SIG-M5 treated with dmso at 0.1 percent for 504 hours (cell line): ENCODE data around the gene KRTAP10-1.

Experiments used
- DNase-seq: peaks from one replicate; lab custom pipeline; 2025; ENCODE audit not compliant: unreplicated experiment; lab: John Stamatoyannopoulos, UW

KRTAP10-1 gene

DNA sequence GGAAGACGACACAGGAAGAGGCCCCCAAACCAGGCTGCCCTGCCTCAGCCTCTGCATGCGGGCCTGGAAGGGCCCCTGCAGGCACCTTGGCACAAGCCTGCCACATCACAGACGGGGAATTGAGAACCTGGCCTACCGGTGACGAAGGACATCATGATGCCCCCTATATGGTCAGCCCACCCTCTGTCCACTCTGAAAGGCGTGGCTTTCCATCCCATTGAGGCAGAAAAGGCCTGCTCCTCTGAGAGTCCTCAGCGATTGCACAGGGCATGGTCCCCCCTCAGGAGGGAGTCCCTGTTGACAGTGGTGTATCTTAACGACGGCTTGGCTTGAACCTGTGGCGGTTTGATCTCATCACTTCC is 11.4 kb downstream of the KRTAP10-1 start:
- no peak for DNase-seq

- DNase-seq: no peak
These were observed 11.9 kb downstream of the KRTAP10-1 start for GRCh38 chr21:44527983-44528633.

DNA sequence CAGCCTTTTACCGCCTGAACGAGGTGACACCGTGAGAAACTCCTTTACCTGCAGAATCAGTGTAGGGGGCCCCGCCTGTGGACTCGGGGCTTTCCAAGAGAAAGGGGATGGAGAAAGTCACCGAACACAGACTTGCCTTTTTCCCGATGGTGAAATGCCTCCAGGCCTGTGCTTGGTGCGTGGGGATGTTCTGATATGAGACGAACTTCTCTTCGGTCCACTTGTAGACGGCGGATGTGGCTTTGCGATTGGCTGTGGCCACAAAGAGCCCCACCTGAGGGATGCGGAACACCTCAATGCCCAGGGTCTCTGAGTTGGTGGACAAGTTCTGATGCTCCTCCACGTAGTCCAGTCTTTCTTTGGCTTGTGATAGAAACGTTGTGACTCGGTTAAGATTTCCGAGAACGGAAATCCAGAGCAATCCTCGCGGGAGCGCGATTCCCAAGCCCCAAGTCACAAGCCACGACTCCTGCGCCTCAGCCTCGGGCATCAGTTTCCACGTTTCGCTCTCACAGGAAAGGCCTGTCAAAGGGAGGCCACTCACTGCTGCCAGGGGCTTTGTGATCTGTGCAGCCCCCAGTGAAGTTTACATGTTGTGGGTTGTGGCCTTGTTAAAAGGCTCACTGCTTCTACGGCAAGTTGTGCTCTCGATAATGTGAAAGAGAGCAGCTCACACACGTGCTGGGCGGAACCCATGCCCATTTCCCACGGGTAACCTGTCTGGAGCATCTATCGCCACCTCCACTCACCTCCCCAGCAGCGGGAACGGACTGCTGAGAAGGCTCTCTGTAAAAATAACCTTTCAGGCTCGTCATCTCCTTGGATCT is 12.6 kb downstream of the KRTAP10-1 start:
- no peak for DNase-seq

- no peak for DNase-seq
These were observed 13.6 kb downstream of the KRTAP10-1 start for GRCh38 chr21:44526096-44526997.

GRCh38 chr21:44525391-44526095 is 14.5 kb downstream of the KRTAP10-1 start:
- DNase-seq: no peak

- no peak for DNase-seq
These were observed 15.3 kb downstream of the KRTAP10-1 start for GRCh38 chr21:44524414-44525371.

- DNase-seq: no peak
These were observed 16.2 kb downstream of the KRTAP10-1 start for GRCh38 chr21:44523567-44524413.

DNA sequence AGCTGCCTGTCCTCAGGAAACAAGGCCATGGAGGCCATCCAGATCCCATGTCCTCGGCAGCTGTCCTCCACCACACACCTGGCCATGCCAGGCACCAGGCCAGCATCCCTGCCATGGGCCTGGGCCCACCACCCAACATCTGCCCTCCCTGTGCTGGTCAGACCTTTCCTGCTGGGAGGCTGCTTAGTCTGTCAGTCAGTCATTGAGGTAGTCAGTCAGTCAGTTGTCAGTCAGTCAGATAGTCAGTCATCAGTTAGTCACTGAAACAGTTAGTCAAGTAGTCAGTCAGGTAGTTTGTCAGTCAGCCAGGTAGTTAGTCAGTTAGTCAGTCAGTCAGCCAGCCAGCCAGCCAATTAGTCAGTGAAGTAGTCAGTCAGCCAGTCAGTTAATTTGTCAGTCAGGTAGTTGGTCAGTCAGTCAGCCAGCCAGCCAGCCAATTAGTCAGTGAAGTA is 17.2 kb downstream of the KRTAP10-1 start:
- DNase-seq: no peak

- DNase-seq: no peak
These were observed 17.9 kb downstream of the KRTAP10-1 start for GRCh38 chr21:44521928-44522752.

GRCh38 chr21:44521301-44521927 is 18.6 kb downstream of the KRTAP10-1 start:
- no peak for DNase-seq

GRCh38 chr21:44520326-44521300 is 19.4 kb downstream of the KRTAP10-1 start:
- DNase-seq: no peak

DNA sequence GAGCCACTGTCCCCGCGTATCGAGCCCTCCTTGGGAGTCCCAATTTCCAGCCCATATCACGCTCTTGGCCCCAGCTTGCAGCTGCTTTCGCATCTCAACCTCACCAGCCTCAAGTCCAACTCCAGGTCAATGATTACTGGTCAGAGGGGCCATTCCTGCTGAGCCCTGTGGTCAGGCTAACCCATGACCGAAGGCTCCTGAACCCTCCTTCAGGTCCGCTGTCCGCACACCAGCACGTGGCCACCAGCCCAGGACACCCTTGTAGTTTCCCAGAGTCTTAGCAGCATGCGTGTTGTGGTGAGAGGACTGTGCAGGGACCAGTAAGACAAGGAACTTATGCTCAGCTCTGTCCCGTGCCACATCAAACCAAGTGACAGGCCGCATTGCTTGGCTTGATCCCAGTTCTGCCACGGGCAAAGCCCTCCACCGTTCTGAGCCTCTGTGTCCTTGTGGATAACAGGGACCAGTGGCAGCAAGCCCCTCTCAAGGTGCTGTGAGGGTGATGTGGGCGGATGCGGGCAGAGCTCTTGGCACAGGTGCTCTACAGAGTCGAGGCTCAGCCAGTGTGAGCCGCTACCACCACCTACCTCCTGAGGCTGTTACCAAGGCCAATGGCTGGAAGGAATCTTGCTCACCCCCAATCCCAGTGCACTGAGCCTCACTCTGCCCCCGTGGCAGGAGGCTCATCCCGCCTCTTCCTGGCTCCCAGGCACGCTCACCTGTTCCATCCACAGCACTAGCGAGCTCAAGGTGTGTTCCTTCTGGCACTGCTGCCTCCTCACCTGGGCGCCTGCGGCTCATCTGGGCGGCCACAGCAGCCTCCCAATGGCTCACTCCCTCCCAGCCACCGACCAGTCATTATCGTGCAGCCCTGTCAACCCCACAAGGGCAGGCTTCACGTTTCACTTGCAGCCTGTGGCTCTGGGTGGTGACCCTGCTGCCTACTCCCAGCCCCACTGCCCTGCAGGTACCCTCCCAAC is 20.4 kb downstream of the KRTAP10-1 start:
- DNase-seq: no peak

DNA sequence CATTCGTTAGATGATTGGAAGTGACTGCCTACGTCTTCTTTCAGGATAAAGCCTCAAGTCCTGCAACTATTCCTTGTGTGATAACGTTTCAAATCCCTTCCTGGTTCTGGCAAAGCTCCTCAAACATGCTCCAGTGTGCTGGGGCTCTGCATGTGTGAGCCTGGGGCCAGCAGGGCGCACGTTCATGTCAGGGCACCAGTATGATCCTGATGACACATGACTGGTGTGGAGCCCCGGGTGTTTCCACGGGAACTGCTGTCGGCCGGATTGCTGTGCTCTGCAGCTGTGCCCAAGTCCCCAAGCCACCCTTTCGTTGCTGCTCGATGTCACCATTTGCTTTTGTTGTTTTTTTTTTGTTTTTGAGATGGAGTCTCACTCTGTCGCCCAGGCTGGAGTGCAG is 21.3 kb downstream of the KRTAP10-1 start:
- DNase-seq: no peak

DNA sequence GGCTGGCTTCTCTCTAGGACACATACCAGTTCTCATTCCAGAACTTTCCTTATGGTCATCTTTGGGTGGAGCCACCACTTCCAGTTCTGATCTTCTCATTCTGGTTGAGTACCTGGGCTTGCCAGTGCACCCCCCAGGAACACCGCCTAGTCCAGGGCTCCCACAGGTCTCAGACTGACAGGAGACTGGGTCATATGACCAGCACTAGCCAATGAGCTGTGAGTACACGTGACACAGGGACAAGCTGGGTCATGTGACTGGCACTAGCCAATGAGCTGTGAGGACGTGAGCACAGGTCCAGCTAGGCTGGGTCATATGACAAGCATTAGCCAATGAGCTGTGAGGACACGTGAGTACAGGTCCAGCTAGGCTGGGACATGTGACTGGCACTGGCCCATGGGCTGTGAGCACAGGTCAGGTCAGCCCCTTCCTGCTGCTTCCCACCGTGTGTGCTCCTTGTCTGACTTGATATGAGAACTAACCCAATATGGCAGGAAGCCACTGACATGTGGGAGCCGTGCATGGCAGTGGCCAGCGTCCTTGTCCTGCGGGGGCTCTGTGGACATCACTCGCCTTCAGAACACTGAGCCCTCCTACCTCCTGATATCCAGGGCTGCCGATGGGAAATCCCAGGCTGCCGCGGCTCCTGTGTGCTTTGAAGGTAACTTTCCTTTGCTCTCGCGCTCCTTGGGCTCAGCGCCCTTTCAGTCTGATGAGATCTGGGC is 22.7 kb downstream of the KRTAP10-1 start:
- no peak for DNase-seq

DNA sequence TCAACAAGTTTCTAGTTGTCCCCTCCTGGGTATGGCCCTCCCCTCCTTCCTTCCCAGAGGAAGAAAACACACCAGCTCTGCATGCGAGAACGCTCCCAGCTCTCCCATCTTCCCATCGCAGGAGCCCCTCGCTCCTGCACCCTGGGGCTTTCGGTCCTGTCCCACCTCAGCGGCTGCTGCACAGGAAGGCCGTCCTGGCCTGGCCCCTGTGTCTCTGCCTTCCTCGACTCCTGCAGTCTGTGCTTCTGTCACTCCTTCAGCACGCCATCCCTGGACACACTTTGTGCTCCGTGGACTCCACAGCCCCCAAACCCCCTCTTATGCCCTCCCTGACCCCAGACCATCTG is 23.2 kb downstream of the KRTAP10-1 start:
- no peak for DNase-seq
